Osteocyte (in vitro differentiated cells): ENCODE measurements around the gene SACM1L. TPM values are rescaled to one million over a fixed set of nuclear protein-coding genes. Genes with fewer than 3 reads are reported as not detected.
A peak's percentile ranks its signal among the peaks of the same experiment; 100 is the strongest.

ENCODE experiments used
- DNase-seq: peaks from one replicate; pipeline ENCODE4 v3.0.0; 2021; ENCODE audit warnings: mixed read lengths; ENCODE audit not compliant: unreplicated experiment; ENCODE audit errors: extremely low spot score
- H3K27ac Mint-ChIP-seq: one replicate; pipeline ENCODE4 v1.8.0; 2021; ENCODE audit warnings: mild to moderate bottlenecking, mixed read lengths; ENCODE audit not compliant: unreplicated experiment
- H3K27me3 Mint-ChIP-seq: one replicate; pipeline ENCODE4 v1.8.0; 2021; ENCODE audit warnings: mixed read lengths; ENCODE audit not compliant: unreplicated experiment
- H3K36me3 Mint-ChIP-seq: one replicate; pipeline ENCODE4 v1.8.0; 2021; ENCODE audit warnings: mixed read lengths; ENCODE audit not compliant: unreplicated experiment
- H3K4me1 Mint-ChIP-seq: one replicate; pipeline ENCODE4 v1.8.0; 2021; ENCODE audit warnings: mixed read lengths; ENCODE audit not compliant: unreplicated experiment
- H3K4me3 Mint-ChIP-seq: one replicate; pipeline ENCODE4 v1.8.0; 2021; ENCODE audit warnings: mild to moderate bottlenecking, moderate library complexity, mixed read lengths; ENCODE audit not compliant: unreplicated experiment
- H3K9me3 Mint-ChIP-seq: one replicate; pipeline ENCODE4 v1.8.0; 2021; ENCODE audit warnings: mixed read lengths; ENCODE audit not compliant: unreplicated experiment
- total RNA-seq: library from RNA; stranded (reverse); gene quantifications from 2 replicates; pipeline ENCODE4 v1.2.1, GENCODE V29; 2021
- TF ChIP-seq, protein P1 (sequence below): fragments of 200-600 bp; sonication (generic); IDR thresholded peaks from 2 replicates; pipeline ENCODE4 v1.5.0; 2021; ENCODE audit warnings: antibody characterized with exemption, mild to moderate bottlenecking, moderate library complexity

Gene SACM1L
- total RNA-seq, 1 donor from 2014 or later: 38.3 TPM

DNA sequence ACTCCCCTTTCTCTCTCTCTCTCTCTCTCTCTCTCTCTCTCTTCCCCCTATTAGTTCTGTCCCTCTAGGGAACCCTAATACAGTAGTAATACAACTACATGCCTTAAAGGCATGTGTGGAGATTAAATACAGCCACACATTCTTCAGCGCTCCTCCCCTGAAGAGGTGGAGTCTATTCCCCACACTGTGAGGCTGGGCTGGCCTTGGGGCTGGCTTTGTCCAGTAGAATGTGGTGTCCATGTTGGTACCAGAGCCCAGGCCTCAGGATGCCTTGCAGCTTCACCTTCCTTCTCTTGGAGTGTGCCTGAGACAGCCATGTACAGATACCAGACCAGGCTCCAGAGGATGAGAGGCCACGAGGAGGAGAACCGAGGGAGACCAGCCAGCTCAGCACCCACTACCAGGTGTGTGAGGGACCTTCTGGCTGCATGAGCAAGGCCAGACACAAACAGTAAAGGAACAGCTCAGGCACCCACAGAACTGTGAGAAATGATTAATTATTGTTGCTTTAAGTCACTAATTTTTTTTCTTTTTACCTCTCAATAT, 96.5 kb downstream of the SACM1L start:
- H3K9me3 Mint-ChIP-seq: peaks cover 20% of the 10 kb centered on the region
- TF ChIP-seq, protein P1, sequence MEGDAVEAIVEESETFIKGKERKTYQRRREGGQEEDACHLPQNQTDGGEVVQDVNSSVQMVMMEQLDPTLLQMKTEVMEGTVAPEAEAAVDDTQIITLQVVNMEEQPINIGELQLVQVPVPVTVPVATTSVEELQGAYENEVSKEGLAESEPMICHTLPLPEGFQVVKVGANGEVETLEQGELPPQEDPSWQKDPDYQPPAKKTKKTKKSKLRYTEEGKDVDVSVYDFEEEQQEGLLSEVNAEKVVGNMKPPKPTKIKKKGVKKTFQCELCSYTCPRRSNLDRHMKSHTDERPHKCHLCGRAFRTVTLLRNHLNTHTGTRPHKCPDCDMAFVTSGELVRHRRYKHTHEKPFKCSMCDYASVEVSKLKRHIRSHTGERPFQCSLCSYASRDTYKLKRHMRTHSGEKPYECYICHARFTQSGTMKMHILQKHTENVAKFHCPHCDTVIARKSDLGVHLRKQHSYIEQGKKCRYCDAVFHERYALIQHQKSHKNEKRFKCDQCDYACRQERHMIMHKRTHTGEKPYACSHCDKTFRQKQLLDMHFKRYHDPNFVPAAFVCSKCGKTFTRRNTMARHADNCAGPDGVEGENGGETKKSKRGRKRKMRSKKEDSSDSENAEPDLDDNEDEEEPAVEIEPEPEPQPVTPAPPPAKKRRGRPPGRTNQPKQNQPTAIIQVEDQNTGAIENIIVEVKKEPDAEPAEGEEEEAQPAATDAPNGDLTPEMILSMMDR: no peak
- H3K27ac Mint-ChIP-seq: no peak overlapping the region
- peak; percentile 65 for DNase-seq
- no peaks in the 10 kb centered on the region for H3K4me1 Mint-ChIP-seq
- no peak overlapping the region for H3K4me3 Mint-ChIP-seq
- peaks cover 57% of the 10 kb centered on the region for H3K27me3 Mint-ChIP-seq
- H3K36me3 Mint-ChIP-seq: peaks cover 2% of the 10 kb centered on the region

DNA sequence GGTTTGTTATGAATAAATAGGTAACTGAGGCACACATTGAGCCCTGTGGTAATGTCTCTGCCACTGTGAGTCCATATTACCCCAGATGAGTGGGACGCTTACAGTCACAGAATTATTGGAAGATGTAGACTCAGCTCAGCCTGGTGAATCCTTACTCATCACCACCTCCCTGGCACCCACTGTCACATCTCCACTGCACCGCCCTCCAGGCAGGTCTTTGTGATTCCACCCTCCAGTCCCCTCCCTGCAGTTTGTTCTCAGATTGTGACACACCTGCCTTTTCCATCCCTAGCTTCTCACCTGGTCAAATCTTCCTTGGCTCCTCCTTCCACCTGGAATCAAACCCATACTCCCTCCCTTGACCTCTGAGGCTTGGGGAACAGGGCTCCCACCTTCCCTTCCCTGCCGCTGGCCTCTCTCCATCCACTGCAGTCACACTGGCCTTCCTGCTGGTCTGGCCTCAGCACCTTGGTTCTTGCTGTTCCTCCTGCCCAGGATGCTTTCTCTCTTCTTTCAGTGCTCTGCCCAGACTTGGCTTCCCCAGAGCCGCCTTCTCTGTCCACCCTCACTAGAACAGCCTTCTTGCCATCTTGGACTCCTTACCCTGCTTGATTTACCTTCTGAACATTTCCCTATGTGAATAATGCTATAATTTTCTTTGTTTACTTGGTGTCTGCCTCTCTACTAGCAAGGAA, 97.8 kb downstream of the SACM1L start:
- H3K36me3 Mint-ChIP-seq: peaks cover 2% of the 10 kb centered on the region
- peak; percentile 67 for DNase-seq
- H3K4me3 Mint-ChIP-seq: no peak overlapping the region
- H3K27me3 Mint-ChIP-seq: peaks cover 66% of the 10 kb centered on the region
- no peaks in the 10 kb centered on the region for H3K4me1 Mint-ChIP-seq
- TF ChIP-seq, protein P1: no peak
- H3K9me3 Mint-ChIP-seq: peaks cover 20% of the 10 kb centered on the region
- H3K27ac Mint-ChIP-seq: no peak overlapping the region

DNA sequence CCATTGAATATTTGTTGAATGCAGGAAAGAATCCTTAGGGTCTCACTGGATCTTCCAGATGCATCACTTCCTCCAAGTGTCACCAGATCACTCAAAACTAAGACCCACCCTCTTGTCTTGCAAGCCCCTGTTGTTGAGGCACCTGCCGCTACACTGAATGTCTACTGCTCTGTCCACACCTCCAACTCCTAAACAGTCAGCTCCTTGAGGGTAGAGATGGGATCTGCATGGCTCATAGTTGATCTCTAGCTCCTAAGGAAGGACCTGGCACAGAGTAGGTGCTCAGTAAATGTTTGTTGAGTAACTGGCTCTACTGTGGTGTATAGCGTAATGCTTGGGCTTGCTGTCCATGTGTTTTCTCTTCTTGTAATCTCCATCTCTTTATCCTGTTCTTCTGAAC, 98.4 kb downstream of the SACM1L start:
- peak; percentile 27 for DNase-seq
- no peak overlapping the region for H3K27ac Mint-ChIP-seq
- peaks cover 20% of the 10 kb centered on the region for H3K9me3 Mint-ChIP-seq
- peaks cover 71% of the 10 kb centered on the region for H3K27me3 Mint-ChIP-seq
- no peak overlapping the region for H3K4me3 Mint-ChIP-seq
- no peaks in the 10 kb centered on the region for H3K4me1 Mint-ChIP-seq
- TF ChIP-seq, protein P1: no peak
- H3K36me3 Mint-ChIP-seq: peaks cover 2% of the 10 kb centered on the region

DNA sequence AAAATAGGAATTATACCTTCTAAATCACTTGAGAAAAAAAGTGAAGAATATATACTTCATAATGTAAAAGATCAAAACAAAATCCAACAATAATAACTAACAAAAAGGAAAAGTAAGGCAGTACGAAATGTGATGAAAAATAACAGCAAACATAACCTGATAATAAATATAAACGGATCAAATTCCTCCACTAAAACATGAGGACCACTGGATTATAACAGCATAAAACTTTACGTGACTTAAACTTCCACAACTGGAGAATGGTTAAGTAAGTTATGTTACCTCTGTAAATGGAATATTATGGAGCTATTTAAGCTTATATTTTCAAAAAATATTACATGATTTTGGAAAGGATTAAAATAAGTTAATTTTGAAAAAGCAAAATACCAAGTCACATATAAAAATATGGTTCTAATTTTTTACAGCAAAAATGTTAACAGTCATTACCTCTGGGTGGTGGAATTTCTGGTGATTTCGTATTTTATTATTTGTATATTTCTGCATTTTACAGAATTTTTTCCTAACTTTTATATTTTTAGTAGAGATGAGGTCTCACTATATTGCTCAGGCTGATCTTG, 100.1 kb downstream of the SACM1L start:
- Mint-ChIP-seq H3K4me1 (no peaks in the 10 kb centered on the region), H3K4me3 (no peak overlapping the region), H3K36me3 (peaks cover 2% of the 10 kb centered on the region), H3K9me3 (peaks cover 18% of the 10 kb centered on the region), H3K27ac (no peak overlapping the region), H3K27me3 (peaks cover 82% of the 10 kb centered on the region)
- TF ChIP-seq, protein P1: no peak
- DNase-seq: no peak

DNA sequence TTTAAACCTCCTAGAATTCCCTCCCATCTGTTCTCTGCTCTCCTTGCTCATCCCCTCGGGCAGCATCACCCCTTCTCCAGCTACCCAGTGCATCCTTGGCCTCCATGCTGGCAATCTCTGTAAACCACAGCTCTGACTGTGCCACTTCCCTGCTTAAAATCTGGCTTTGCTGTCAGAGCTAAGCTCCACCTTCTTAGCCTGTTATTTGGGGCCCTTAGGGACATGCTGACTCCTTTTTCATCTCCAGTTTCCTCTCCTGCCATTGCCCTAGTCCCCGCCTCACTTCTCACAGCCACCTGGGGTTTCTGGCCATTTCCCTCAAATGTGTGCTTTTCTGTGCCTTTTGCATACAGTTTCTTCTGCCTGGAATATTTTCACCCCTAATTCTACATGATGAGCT, 101.4 kb downstream of the SACM1L start:
- Mint-ChIP-seq H3K36me3 (peaks cover 2% of the 10 kb centered on the region), H3K27me3 (peaks cover 85% of the 10 kb centered on the region), H3K9me3 (peaks cover 13% of the 10 kb centered on the region), H3K27ac (no peak overlapping the region), H3K4me3 (no peak overlapping the region), H3K4me1 (peaks cover 4% of the 10 kb centered on the region)
- DNase-seq: peak; percentile 32
- TF ChIP-seq, protein P1: no peak
